Lung (tissue), 16 donors: Measurements from ENCODE around the gene GLYATL3. TPM values are rescaled to one million over a fixed set of nuclear protein-coding genes. Genes with fewer than 3 reads are reported as not detected.

Source experiments
- ATAC-seq: fragments of 200-7000 bp; cut with Tn5 transposase; one replicate; pipeline ENCODE4 v1.9.1; 2020; ENCODE audit warnings: moderate number of reproducible peaks; ENCODE audit not compliant: insufficient read depth, low FRiP score
- DNase-seq, 3 donors: peaks; one replicate each; pipeline ENCODE4 v3.0.0-alpha.2; 2013 to 2017
- H3K27ac ChIP-seq, 2 donors: one replicate each; pipeline ENCODE4 v1.5.1; 2013; ENCODE audit warnings: mild to moderate bottlenecking in 2 of 2, moderate library complexity in 2 of 2, control low read depth in 1 of 2, inconsistent platforms in 1 of 2, low read depth in 1 of 2, low read length in 1 of 2
- H3K27me3 ChIP-seq, 3 donors: one replicate each; pipeline ENCODE4 v1.5.1; 2013; ENCODE audit warnings: low read length in 2 of 3; ENCODE audit not compliant: control insufficient read depth in 3 of 3, insufficient read depth in 3 of 3
- H3K36me3 ChIP-seq, 4 donors: one replicate each; pipeline ENCODE4 v1.5.1; 2013; ENCODE audit warnings: low read length in 4 of 4, mild to moderate bottlenecking in 1 of 4, moderate library complexity in 1 of 4; ENCODE audit not compliant: control insufficient read depth in 4 of 4, insufficient read depth in 4 of 4
- H3K4me1 ChIP-seq, 5 donors: one replicate each; pipeline ENCODE4 v1.5.1; 2013; ENCODE audit warnings: low read length in 5 of 5, mild to moderate bottlenecking in 2 of 5, moderate library complexity in 1 of 5; ENCODE audit not compliant: control insufficient read depth in 5 of 5, insufficient read depth in 5 of 5
- H3K4me3 ChIP-seq: one replicate; pipeline ENCODE4 v1.5.1; 2013; ENCODE audit warnings: mild to moderate bottlenecking, control low read depth, moderate library complexity
- H3K9ac ChIP-seq, 2 donors: one replicate each; pipeline ENCODE4 v1.5.1; 2013; ENCODE audit warnings: low read length in 2 of 2, control low read depth in 1 of 2; ENCODE audit not compliant: insufficient read depth in 1 of 2
- H3K9me3 ChIP-seq, 4 donors: one replicate each; pipeline ENCODE4 v1.5.1; 2013; ENCODE audit warnings: low read length in 3 of 4, mild to moderate bottlenecking in 1 of 4, moderate library complexity in 1 of 4; ENCODE audit not compliant: control insufficient read depth in 4 of 4, insufficient read depth in 3 of 4
- WGBS, 2 donors: extraction: QIAGEN DNeasy Blood & Tissue Kit; methylation state at CpG; one replicate each; pipeline ENCODE4 v1.1.7; 2013; 5-methylcytosine and 5-hydroxymethylcytosine counted together
- long read RNA-seq, 5 donors: transcript quantifications; one replicate each; lab custom pipeline, GENCODE V29; 2026
- polyA plus RNA-seq, 2 donors: library from polyadenylated mRNA; stranded (reverse); fragments of 200-250 nt; gene quantifications; one replicate each; pipeline ENCODE4 v1.2.1, GENCODE V29; 2013
- total RNA-seq, 2 donors: library from RNA; depleted of rRNA in 1 of 2; stranded (reverse); fragments of >200 nt in 1 of 2; gene quantifications; one replicate each; pipeline ENCODE4 v1.2.1, GENCODE V29; 2014 to 2021
- TF ChIP-seq, protein P1 (sequence below): IDR thresholded peaks from 2 replicates; pipeline ENCODE4 v1.5.1; 2012; ENCODE audit warnings: mild to moderate bottlenecking; ENCODE audit errors: control extremely low read depth, extremely low read depth
- donor health status: control.
- donor health status: control.
- donor health status: Bipolar disorder and iron deficiency.
- donor health status: healthy.
- donor health status: DM: yes; HTN: yes; CAD: no.

Gene GLYATL3
- total RNA-seq = not detected
- not detected for polyA plus RNA-seq
- long read RNA-seq, donor 1 = 0 reads
- long read RNA-seq, donor 2 = 0 reads
- long read RNA-seq, donor 3 = 0 reads
- long read RNA-seq, donor 4 = 0 reads
- long read RNA-seq, donor 5 = 0 reads

DNA sequence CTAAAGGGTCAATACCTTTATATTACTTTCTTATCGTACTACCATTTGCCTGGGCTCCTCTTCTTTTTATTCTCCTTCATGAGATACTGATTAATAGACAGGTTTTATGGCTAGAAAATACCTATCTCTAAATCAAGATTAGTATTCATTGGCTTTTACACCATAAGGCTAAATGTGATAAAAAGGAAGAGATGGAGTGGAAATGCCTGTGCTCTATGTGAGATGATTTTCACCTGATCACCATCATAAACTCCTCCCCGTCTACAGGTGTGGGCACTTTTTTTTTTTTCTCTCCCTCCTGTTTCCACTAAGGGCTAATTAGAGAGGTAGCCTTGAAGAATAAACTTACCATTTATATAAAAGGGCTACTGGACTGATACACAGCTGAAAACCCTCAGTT, at the start of gene GLYATL3:
Gene GLYATL3, plus strand, starts transcription at position 301 of the 400 bp plus-strand sequence. CDS start 12,068 bp downstream, outside the sequence.
- H3K9me3 ChIP-seq = no peaks in the 10 kb centered on the region
- H3K27me3 ChIP-seq = no peaks in the 10 kb centered on the region
- TF ChIP-seq, protein P1, sequence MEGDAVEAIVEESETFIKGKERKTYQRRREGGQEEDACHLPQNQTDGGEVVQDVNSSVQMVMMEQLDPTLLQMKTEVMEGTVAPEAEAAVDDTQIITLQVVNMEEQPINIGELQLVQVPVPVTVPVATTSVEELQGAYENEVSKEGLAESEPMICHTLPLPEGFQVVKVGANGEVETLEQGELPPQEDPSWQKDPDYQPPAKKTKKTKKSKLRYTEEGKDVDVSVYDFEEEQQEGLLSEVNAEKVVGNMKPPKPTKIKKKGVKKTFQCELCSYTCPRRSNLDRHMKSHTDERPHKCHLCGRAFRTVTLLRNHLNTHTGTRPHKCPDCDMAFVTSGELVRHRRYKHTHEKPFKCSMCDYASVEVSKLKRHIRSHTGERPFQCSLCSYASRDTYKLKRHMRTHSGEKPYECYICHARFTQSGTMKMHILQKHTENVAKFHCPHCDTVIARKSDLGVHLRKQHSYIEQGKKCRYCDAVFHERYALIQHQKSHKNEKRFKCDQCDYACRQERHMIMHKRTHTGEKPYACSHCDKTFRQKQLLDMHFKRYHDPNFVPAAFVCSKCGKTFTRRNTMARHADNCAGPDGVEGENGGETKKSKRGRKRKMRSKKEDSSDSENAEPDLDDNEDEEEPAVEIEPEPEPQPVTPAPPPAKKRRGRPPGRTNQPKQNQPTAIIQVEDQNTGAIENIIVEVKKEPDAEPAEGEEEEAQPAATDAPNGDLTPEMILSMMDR = no peak
- H3K36me3 ChIP-seq = no peaks in the 10 kb centered on the region
- no peak within 1 kb of the TSS for H3K4me3 ChIP-seq
- H3K9ac ChIP-seq = no peak within 1 kb of the TSS
- 76 to 79% methylated on average over 2 of the region's 2 CpGs for WGBS, 2 donors
- no peak within 1 kb of the TSS for H3K27ac ChIP-seq
- no peak for DNase-seq
- H3K4me1 ChIP-seq = no peaks in the 10 kb centered on the region
- no peak for ATAC-seq

DNA sequence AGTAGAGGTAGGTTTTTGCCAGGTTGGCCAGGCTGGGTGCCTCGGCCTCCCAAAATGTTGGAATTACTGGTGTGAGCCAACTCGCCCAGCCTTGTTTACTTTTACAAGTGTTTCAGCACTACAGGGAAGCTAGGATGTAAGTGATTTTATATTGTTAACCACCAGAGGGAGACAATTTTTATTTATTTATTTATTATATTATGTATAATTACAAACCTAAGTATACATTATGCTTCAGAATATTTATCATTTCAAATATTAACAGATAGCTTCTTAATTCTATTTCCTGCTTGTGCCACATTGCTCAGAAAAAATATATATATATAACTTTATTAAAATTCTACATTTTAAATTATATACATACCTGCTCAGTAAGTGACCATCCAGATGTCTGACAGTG, 46.5 kb upstream of the GLYATL3 start:
- Histone ChIP-seq H3K4me1 (no peaks in the 10 kb centered on the region), H3K4me3 (no peak overlapping the region), H3K9me3 (no peaks in the 10 kb centered on the region), H3K27me3 (no peaks in the 10 kb centered on the region), H3K36me3 (peaks cover 2 to 43% (median 24%) of the 10 kb centered on the region in 4 donors), H3K9ac (no peak overlapping the region), H3K27ac (no peak overlapping the region)
- TF ChIP-seq, protein P1 = no peak
- 60 to 95% methylated on average over 2 of the region's 2 CpGs for WGBS, 2 donors
- ATAC-seq (no peak), DNase-seq (peak in 1 of 3 donors; percentile 2)

DNA sequence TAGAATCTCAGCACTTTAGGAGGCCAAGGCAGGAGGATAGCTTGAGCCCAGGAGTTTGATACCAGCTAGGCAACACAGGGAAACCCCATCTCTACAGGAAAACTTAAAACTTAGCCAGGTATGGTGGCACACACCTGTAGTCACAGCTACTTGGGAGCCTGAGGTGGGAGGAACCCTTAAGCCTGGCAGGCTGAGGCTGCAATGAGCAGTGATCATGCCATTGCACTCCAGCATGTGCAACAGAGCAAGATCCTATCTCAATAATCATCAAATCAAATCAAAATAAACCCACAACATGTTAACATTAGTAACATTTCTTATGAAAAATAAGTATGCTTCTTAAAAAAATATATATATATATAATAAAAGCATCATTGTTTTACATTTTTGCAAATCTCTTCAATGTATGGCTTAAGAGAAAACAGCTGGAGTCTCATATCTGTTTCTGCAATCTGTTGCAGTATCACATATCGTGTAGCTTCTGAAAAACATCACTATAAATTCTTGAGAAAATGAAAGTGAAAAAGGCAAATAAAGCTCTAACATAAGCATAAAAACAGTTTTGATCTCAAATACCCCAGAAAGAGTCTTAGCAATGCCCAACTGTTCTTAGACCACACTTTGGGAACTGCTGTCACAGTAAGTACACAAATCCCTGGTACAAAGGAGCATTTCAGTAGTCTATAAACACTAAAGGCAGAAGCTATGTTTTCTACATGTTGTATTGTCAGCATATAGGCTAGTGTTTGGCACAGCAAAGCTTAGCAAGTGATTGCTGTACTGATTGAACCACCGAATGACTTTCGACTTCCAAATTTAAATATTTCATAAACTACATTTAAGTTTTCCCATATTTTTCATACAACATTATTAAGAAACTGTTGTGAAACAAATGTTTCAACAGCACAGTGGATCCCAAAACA, 44.7 kb upstream of the GLYATL3 start:
- no peak for ATAC-seq
- no peak overlapping the region for H3K4me3 ChIP-seq
- H3K27ac ChIP-seq = no peak overlapping the region
- TF ChIP-seq, protein P1 = no peak
- no peaks in the 10 kb centered on the region for H3K27me3 ChIP-seq
- no peak for DNase-seq
- H3K4me1 ChIP-seq = peaks cover 0 to 3% (median 0%) of the 10 kb centered on the region in 5 donors
- peaks cover 5 to 46% (median 20%) of the 10 kb centered on the region in 4 donors for H3K36me3 ChIP-seq
- H3K9ac ChIP-seq = no peak overlapping the region
- no peaks in the 10 kb centered on the region for H3K9me3 ChIP-seq
- 85 to 91% methylated on average over 3 of the region's 3 CpGs for WGBS, 2 donors
